HEK293 (cell line): ENCODE data around the gene KRI1.

Experiments used
- CTCF ChIA-PET: fragments of 350-600 bp; formaldehyde crosslinking; extraction: SDS; loops from one replicate; lab custom pipeline; 2021; ENCODE audit warnings: antibody characterized with exemption; lab: Yijun Ruan, JAX
- POLR2A ChIA-PET: fragments of 300-600 bp; formaldehyde crosslinking; extraction: SDS; loops from one replicate; lab custom pipeline; 2020; ENCODE audit warnings: antibody characterized with exemption, inconsistent platforms; lab: Yijun Ruan, JAX
- H3K27ac ChIP-seq: fragments of 200-500 bp; sonication (Bioruptor generic); 2 replicates; pipeline ENCODE4 v1.5.1; 2014; ENCODE audit warnings: low read depth, low read length, control low read depth, inconsistent platforms; ENCODE audit errors: extremely low read depth
- H3K36me3 ChIP-seq, 2 experiments: fragments of 200-500 bp in 1 of 2; sonication (Bioruptor generic) in 1 of 2; 1 replicate in 1 of 2; 2 replicates in 1 of 2; pipeline ENCODE4 v1.5.1; 2014 to 2017; ENCODE audit warnings: inconsistent platforms in 2 of 2, low read length in 2 of 2; ENCODE audit not compliant: control insufficient read depth in 2 of 2, insufficient read depth in 1 of 2
- H3K4me1 ChIP-seq: fragments of 200-500 bp; sonication (Bioruptor generic); 2 replicates; pipeline ENCODE4 v1.5.1; 2014; ENCODE audit warnings: mild to moderate bottlenecking, low read length, inconsistent platforms; ENCODE audit not compliant: control insufficient read depth, insufficient read depth
- H3K4me3 ChIP-seq: 2 replicates; pipeline ENCODE4 v1.5.1; 2011; ENCODE audit warnings: low read depth, mild to moderate bottlenecking, control low read depth, low read length, moderate library complexity
- H3K9me3 ChIP-seq: fragments of 200-500 bp; sonication (Bioruptor generic); 2 replicates; pipeline ENCODE4 v1.5.1; 2014; ENCODE audit warnings: low read depth, low read length, inconsistent platforms; ENCODE audit not compliant: control insufficient read depth, insufficient read depth
- GFI1B ChIP-seq: fragments of 450-650 bp; formaldehyde crosslinking; IDR thresholded peaks from 2 replicates; pipeline ENCODE4 v1.5.1; 2016; ENCODE audit warnings: missing biosample characterization, missing genetic modification characterization
- GLIS2 ChIP-seq: fragments of 450-650 bp; formaldehyde crosslinking; IDR thresholded peaks from 2 replicates; pipeline ENCODE4 v1.5.1; 2016; ENCODE audit warnings: missing biosample characterization, missing genetic modification characterization
- KLF1 ChIP-seq: fragments of 450-650 bp; formaldehyde crosslinking; IDR thresholded peaks from 2 replicates; pipeline ENCODE4 v1.5.1; 2016; ENCODE audit warnings: missing biosample characterization, missing genetic modification characterization
- KLF9 ChIP-seq: fragments of 450-650 bp; formaldehyde crosslinking; IDR thresholded peaks from 2 replicates; pipeline ENCODE4 v1.5.1; 2016; ENCODE audit warnings: missing biosample characterization, missing genetic modification characterization, low read depth
- MEIS1 ChIP-seq: sonication (generic); formaldehyde crosslinking; IDR thresholded peaks from 2 replicates; pipeline ENCODE4 v1.8.1; 2022; ENCODE audit warnings: missing genetic modification reagents, mild to moderate bottlenecking, borderline replicate concordance
- PRDM1 ChIP-seq: fragments of 450-650 bp; formaldehyde crosslinking; IDR thresholded peaks from 2 replicates; pipeline ENCODE4; 2016; ENCODE audit warnings: missing biosample characterization, missing genetic modification characterization
- YY1 ChIP-seq: fragments of 450-650 bp; formaldehyde crosslinking; IDR thresholded peaks from 2 replicates; pipeline ENCODE4 v1.5.1; 2018; ENCODE audit warnings: missing biosample characterization, missing genetic modification characterization
- ZBTB20 ChIP-seq: fragments of 450-650 bp; formaldehyde crosslinking; IDR thresholded peaks from 2 replicates; pipeline ENCODE4 v1.5.1; 2016; ENCODE audit warnings: missing biosample characterization, missing genetic modification characterization
- ZBTB48 ChIP-seq: fragments of 450-650 bp; formaldehyde crosslinking; IDR thresholded peaks from 2 replicates; pipeline ENCODE4 v1.5.1; 2016; ENCODE audit warnings: missing biosample characterization, missing genetic modification characterization
- ZNF10 ChIP-seq: fragments of 450-650 bp; formaldehyde crosslinking; IDR thresholded peaks from 2 replicates; pipeline ENCODE4 v1.5.1; 2017; ENCODE audit warnings: missing biosample characterization, missing genetic modification characterization
- ZNF121 ChIP-seq: fragments of 450-650 bp; formaldehyde crosslinking; IDR thresholded peaks from 2 replicates; pipeline ENCODE4 v1.5.1; 2016; ENCODE audit warnings: missing biosample characterization, missing genetic modification characterization
- ZNF157 ChIP-seq: fragments of 450-650 bp; formaldehyde crosslinking; IDR thresholded peaks from 2 replicates; pipeline ENCODE4 v1.5.1; 2016; ENCODE audit warnings: missing biosample characterization, missing genetic modification characterization
- ZNF174 ChIP-seq: fragments of 450-650 bp; formaldehyde crosslinking; IDR thresholded peaks from 2 replicates; pipeline ENCODE4 v1.5.0; 2017; ENCODE audit warnings: missing biosample characterization, mild to moderate bottlenecking, missing genetic modification characterization
- ZNF221 ChIP-seq: fragments of 450-650 bp; formaldehyde crosslinking; IDR thresholded peaks from 2 replicates; pipeline ENCODE4 v1.5.1; 2017; ENCODE audit warnings: missing biosample characterization, missing genetic modification characterization, borderline replicate concordance
- ZNF529 ChIP-seq: fragments of 450-650 bp; formaldehyde crosslinking; IDR thresholded peaks from 2 replicates; pipeline ENCODE4 v1.5.1; 2017; ENCODE audit warnings: missing genetic modification characterization, missing biosample characterization; ENCODE audit not compliant: insufficient replicate concordance
- ZNF600 ChIP-seq: fragments of 450-650 bp; formaldehyde crosslinking; IDR thresholded peaks from 2 replicates; pipeline ENCODE4 v1.5.1; 2016; ENCODE audit warnings: missing biosample characterization, missing genetic modification characterization
- ZNF610 ChIP-seq: fragments of 450-650 bp; formaldehyde crosslinking; IDR thresholded peaks from 2 replicates; pipeline ENCODE4 v1.5.1; 2016; ENCODE audit warnings: missing biosample characterization, missing genetic modification characterization, borderline replicate concordance
- ZNF624 ChIP-seq: fragments of 450-650 bp; formaldehyde crosslinking; IDR thresholded peaks from 2 replicates; pipeline ENCODE4 v1.5.1; 2017; ENCODE audit warnings: missing biosample characterization, missing genetic modification characterization
- ZNF701 ChIP-seq: fragments of 450-650 bp; formaldehyde crosslinking; IDR thresholded peaks from 2 replicates; pipeline ENCODE4 v1.5.1; 2016; ENCODE audit warnings: missing biosample characterization, missing genetic modification characterization
- ZNF777 ChIP-seq: fragments of 450-650 bp; formaldehyde crosslinking; IDR thresholded peaks from 2 replicates; pipeline ENCODE4 v1.5.1; 2017; ENCODE audit warnings: missing biosample characterization, missing genetic modification characterization, borderline replicate concordance
- ZSCAN30 ChIP-seq: fragments of 450-650 bp; IDR thresholded peaks from 2 replicates; pipeline ENCODE4 v1.5.1; 2018; ENCODE audit warnings: missing biosample characterization, mild to moderate bottlenecking, missing genetic modification characterization, moderate library complexity
- TF ChIP-seq, protein P1 (sequence below): fragments of 450-650 bp; formaldehyde crosslinking; IDR thresholded peaks from 2 replicates; pipeline ENCODE4 v1.5.1; 2016; ENCODE audit warnings: missing biosample characterization, missing genetic modification characterization
- TF ChIP-seq, protein P2 (sequence below): fragments of 450-650 bp; formaldehyde crosslinking; IDR thresholded peaks from 2 replicates; pipeline ENCODE4 v1.5.1; 2016; ENCODE audit warnings: missing biosample characterization, missing genetic modification characterization
- TF ChIP-seq, protein P3 (sequence below): fragments of 450-650 bp; formaldehyde crosslinking; IDR thresholded peaks from 2 replicates; pipeline ENCODE4 v1.5.1; 2016; ENCODE audit warnings: missing biosample characterization, missing genetic modification characterization
- TF ChIP-seq, protein P4 (sequence below): fragments of 450-650 bp; formaldehyde crosslinking; IDR thresholded peaks from 2 replicates; pipeline ENCODE4 v1.5.1; 2016; ENCODE audit warnings: missing biosample characterization, missing genetic modification characterization
- TF ChIP-seq, protein P5 (sequence below): fragments of 450-650 bp; formaldehyde crosslinking; IDR thresholded peaks from 2 replicates; pipeline ENCODE4 v1.5.1; 2017; ENCODE audit warnings: missing biosample characterization, missing genetic modification characterization

The KRI1 gene

DNA sequence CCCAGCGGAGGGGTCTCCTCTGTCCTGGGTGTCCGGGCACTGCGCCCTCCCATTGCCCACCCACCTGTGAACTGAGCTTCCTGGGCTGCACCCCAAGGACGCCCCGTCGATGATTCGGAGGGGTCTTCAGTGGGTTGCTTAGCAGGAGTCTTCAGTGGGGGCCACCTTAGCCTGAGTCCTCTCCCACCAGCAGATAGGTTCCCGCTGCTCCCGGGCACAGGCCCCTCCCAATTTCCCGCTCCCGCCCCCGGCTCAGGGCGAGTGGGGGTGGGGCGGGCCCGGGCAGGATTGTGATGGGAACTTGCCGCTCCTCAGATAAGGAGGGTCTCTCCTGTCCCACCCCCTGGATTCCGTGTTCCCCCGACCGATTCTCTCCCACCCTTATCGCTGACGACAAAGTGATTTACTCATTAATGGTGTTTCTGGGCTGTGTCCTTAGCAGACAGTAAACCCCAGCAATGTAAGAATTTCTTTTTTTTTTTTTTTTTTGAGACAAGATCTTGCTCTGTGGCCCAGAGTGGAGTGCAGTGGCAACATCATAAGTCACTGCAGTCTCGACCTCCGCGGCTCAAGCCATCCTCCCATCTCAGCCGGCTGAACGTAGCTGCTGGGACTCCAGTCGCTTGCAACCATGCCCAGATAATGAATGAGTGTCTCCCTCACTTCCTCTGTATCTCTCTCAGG, 47.9 kb downstream of the KRI1 start (continued):
- TF ChIP-seq, protein P1, sequence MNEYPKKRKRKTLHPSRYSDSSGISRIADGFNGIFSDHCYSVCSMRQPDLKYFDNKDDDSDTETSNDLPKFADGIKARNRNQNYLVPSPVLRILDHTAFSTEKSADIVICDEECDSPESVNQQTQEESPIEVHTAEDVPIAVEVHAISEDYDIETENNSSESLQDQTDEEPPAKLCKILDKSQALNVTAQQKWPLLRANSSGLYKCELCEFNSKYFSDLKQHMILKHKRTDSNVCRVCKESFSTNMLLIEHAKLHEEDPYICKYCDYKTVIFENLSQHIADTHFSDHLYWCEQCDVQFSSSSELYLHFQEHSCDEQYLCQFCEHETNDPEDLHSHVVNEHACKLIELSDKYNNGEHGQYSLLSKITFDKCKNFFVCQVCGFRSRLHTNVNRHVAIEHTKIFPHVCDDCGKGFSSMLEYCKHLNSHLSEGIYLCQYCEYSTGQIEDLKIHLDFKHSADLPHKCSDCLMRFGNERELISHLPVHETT (tag by site-specific recombination): peak; percentile 83
- no peak for TF ChIP-seq ZNF121 (tag by site-specific recombination)
- peak; percentile 69; the same call in 1 of the 2 replicates for TF ChIP-seq ZBTB20 (tag by site-specific recombination)
- TF ChIP-seq, protein P2, sequence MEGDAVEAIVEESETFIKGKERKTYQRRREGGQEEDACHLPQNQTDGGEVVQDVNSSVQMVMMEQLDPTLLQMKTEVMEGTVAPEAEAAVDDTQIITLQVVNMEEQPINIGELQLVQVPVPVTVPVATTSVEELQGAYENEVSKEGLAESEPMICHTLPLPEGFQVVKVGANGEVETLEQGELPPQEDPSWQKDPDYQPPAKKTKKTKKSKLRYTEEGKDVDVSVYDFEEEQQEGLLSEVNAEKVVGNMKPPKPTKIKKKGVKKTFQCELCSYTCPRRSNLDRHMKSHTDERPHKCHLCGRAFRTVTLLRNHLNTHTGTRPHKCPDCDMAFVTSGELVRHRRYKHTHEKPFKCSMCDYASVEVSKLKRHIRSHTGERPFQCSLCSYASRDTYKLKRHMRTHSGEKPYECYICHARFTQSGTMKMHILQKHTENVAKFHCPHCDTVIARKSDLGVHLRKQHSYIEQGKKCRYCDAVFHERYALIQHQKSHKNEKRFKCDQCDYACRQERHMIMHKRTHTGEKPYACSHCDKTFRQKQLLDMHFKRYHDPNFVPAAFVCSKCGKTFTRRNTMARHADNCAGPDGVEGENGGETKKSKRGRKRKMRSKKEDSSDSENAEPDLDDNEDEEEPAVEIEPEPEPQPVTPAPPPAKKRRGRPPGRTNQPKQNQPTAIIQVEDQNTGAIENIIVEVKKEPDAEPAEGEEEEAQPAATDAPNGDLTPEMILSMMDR (tag by site-specific recombination): no peak
- TF ChIP-seq ZNF174 (tag by site-specific recombination): no peak
- peak; percentile 90; the same call in 1 of the 2 replicates for TF ChIP-seq ZNF777 (tag by site-specific recombination)
- no peak for TF ChIP-seq MEIS1 (CRISPR knock-in tag)
- no peak for TF ChIP-seq ZNF529 (tag by site-specific recombination)
- TF ChIP-seq, protein P3, sequence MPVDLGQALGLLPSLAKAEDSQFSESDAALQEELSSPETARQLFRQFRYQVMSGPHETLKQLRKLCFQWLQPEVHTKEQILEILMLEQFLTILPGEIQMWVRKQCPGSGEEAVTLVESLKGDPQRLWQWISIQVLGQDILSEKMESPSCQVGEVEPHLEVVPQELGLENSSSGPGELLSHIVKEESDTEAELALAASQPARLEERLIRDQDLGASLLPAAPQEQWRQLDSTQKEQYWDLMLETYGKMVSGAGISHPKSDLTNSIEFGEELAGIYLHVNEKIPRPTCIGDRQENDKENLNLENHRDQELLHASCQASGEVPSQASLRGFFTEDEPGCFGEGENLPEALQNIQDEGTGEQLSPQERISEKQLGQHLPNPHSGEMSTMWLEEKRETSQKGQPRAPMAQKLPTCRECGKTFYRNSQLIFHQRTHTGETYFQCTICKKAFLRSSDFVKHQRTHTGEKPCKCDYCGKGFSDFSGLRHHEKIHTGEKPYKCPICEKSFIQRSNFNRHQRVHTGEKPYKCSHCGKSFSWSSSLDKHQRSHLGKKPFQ (tag by site-specific recombination): 0 out of 2 replicates have a peak, but pooled peaks have one; percentile 22
- TF ChIP-seq GLIS2 (tag by site-specific recombination): peak; percentile 89
- TF ChIP-seq ZNF610 (tag by site-specific recombination): 0 out of 2 replicates have a peak, but pooled peaks have one; percentile 58
- TF ChIP-seq KLF1 (tag by site-specific recombination): peak; percentile 45; the same call in 1 of the 2 replicates
- TF ChIP-seq ZNF157: no peak
- no peak for TF ChIP-seq ZNF10 (tag by site-specific recombination)
- no peak for TF ChIP-seq PRDM1
- TF ChIP-seq ZNF221 (tag by site-specific recombination): no peak
- TF ChIP-seq, all 188 proteins: peak for 47

DNA sequence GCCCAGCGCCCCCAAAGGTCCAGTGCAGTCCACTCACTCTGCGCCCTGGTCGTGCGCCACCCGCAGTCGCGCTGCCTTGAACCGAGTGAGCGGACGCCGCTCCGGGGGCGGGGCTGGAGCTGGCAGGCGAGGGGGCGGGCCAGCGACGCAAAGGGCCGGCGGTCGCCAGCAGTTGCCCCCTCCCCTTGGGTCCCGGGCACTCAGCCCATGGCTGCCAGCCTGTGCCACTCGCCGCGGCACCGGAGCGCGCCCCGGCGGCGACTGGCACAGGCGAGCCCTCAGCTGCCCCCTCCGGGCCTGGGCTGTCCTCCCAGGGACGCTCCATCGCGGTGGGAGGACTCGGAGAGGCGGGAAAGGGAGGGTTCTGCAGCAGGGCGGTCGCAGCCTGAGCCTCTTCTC, 48.5 kb downstream of the KRI1 start, which contains the start of gene S1PR5:
Gene S1PR5 (minus strand): TSS at position 87 of the 399 bp plus-strand sequence. CDS start 2,436 bp downstream, outside the sequence.
- H3K4me1 ChIP-seq: peaks cover 3% of the 10 kb centered on the region; the same call in 1 of the 2 replicates
- peak within 1 kb of the TSS; percentile 39; the same call in 1 of the 2 replicates for H3K27ac ChIP-seq
- ChIA-PET POLR2A (interaction anchor here (0.8 to 1.0 kb wide), 2 partner anchors 35 to 44 kb away, joined by 3 to 7 read pairs; no protein-coding TSS in a partner anchor), CTCF (interaction anchor here (0.6 to 2.2 kb wide), 6 partner anchors 9 to 1021 kb away, joined by 3 to 6 read pairs (median 3); no protein-coding TSS in a partner anchor)
- H3K36me3 ChIP-seq: peaks cover 0 to 8% of the 10 kb centered on the region in 2 experiments; a peak in 1 of 3 replicates
- H3K4me3 ChIP-seq: peak within 1 kb of the TSS; percentile 53
- H3K9me3 ChIP-seq: no peaks in the 10 kb centered on the region
- TF ChIP-seq ZBTB48 (tag by site-specific recombination) (0 out of 2 replicates have a peak, but pooled peaks have one; percentile 21), KLF9 (peak; percentile 69), YY1 (peak; percentile 44; the same call in 1 of the 2 replicates), ZNF701 (tag by site-specific recombination) (no peak), ZNF624 (tag by site-specific recombination) (no peak), ZSCAN30 (tag by site-specific recombination) (0 out of 2 replicates have a peak, but pooled peaks have one; percentile 26), ZNF600 (tag by site-specific recombination) (0 out of 2 replicates have a peak, but pooled peaks have one; percentile 30), GFI1B (no peak)
- TF ChIP-seq, protein P4, sequence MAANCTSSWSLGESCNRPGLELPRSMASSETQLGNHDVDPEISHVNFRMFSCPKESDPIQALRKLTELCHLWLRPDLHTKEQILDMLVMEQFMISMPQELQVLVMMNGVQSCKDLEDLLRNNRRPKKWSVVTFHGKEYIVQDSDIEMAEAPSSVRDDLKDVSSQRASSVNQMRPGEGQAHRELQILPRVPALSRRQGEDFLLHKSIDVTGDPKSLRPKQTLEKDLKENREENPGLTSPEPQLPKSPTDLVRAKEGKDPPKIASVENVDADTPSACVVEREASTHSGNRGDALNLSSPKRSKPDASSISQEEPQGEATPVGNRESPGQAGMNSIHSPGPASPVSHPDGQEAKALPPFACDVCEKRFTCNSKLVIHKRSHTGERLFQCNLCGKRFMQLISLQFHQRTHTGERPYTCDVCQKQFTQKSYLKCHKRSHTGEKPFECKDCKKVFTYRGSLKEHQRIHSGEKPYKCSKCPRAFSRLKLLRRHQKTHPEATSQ (tag by site-specific recombination): 0 out of 2 replicates have a peak, but pooled peaks have one; percentile 33
- TF ChIP-seq, protein P5, sequence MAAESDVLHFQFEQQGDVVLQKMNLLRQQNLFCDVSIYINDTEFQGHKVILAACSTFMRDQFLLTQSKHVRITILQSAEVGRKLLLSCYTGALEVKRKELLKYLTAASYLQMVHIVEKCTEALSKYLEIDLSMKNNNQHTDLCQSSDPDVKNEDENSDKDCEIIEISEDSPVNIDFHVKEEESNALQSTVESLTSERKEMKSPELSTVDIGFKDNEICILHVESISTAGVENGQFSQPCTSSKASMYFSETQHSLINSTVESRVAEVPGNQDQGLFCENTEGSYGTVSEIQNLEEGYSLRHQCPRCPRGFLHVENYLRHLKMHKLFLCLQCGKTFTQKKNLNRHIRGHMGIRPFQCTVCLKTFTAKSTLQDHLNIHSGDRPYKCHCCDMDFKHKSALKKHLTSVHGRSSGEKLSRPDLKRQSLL (tag by site-specific recombination): 0 out of 2 replicates have a peak, but pooled peaks have one; percentile 16
